D721Med (cell line): ENCODE results near the gene CTNNA2.

Experiments
- DNase-seq: peaks from one replicate; pipeline ENCODE4 v3.0.0; 2011; ENCODE audit warnings: low spot score; ENCODE audit not compliant: insufficient read length
- FAIRE-seq: peaks from 2 replicates; lab custom pipeline; 2011; peaks lifted over from hg19 to GRCh38; lab: Jason Lieb, UNC
- TF ChIP-seq, protein P1 (sequence below): IDR thresholded peaks from 2 replicates; pipeline ENCODE4 v1.5.1; 2012; ENCODE audit warnings: mild to moderate bottlenecking, control low read depth; ENCODE audit not compliant: insufficient read depth; ENCODE audit errors: missing control alignments

CTNNA2 gene

DNA sequence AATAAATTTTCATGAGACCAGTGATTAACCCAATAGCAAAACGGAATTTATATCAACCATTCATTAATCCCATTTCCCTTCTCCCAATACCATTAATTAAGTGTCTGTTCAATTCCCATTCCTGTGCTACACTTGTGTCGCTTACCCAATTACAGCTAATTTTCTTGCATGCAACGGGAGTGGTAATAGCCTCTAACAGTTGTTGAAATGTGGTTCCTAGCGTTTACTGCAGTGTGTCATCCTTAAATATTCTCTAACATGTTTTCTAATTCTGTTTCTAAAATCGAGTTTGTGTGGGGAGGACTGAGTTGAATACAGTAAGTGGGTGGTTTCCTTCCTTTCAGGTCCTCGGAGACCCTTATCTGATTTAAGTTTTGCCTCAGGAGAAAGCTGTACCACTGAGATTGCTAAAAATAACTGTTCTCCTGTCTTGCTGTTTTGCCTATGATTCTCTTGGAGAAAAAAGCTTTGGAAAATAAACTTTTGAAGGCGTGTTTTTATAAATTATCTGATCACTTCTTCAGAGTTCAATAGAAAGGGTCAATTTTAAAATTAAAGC is 851.0 kb downstream of the CTNNA2 start:
- FAIRE-seq (no peak), DNase-seq (no peak)
- TF ChIP-seq, protein P1, sequence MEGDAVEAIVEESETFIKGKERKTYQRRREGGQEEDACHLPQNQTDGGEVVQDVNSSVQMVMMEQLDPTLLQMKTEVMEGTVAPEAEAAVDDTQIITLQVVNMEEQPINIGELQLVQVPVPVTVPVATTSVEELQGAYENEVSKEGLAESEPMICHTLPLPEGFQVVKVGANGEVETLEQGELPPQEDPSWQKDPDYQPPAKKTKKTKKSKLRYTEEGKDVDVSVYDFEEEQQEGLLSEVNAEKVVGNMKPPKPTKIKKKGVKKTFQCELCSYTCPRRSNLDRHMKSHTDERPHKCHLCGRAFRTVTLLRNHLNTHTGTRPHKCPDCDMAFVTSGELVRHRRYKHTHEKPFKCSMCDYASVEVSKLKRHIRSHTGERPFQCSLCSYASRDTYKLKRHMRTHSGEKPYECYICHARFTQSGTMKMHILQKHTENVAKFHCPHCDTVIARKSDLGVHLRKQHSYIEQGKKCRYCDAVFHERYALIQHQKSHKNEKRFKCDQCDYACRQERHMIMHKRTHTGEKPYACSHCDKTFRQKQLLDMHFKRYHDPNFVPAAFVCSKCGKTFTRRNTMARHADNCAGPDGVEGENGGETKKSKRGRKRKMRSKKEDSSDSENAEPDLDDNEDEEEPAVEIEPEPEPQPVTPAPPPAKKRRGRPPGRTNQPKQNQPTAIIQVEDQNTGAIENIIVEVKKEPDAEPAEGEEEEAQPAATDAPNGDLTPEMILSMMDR, result no peak

DNA sequence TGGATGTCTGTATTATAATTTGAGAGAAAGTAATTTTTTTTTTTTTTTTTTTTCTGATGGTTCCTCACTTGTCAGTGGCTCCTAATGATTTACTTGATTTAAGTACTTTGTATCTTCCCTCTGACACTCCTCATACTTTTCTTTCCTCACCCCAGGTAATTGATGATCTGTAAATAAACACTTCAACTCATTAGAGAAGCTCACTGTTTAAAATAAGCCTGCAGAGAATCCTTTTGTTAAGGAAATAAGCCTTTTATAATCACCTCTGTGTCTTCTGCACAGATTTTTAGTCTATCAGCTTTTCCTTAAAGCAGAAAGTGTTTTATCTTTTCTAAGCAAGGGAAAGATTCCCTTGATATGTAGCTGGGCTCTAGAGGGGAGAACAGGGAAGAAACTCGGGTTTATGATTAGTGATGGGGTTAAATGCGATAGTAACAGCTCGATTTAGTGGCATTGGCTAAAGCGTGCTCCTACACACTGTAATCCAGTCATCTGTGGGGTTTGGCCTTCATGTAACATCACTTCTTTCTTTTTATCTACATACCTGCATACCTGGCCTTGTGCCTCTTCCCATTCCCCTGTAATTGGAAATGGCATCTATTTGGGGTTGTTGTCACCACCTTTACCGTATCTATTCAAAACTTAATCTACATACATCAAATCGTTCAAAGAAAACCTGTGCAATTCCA is 851.8 kb downstream of the CTNNA2 start:
- DNase-seq (no peak), FAIRE-seq (peak; percentile 77)
- TF ChIP-seq, protein P1, result no peak

DNA sequence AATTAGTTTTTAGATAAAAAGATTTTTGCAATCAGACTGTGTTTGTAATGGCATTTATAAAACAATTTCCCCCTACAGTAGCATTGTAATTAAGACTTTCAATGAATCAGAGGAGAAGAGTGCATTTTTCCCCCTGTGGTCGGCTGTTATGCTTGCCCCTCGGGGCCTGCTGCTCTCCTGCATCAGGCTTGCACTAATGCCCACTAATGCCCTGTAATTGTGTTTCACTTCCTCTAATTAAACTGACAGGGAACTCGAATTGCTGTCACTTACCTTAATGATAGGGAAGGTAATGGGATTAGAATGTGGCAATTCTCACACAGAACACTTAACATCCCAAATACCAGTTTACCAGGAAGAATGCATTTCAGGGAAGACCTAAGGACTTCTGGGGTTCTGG is 852.9 kb downstream of the CTNNA2 start:
- TF ChIP-seq, protein P1, result no peak
- DNase-seq, result peak; percentile 21
- peak; percentile 94 for FAIRE-seq

DNA sequence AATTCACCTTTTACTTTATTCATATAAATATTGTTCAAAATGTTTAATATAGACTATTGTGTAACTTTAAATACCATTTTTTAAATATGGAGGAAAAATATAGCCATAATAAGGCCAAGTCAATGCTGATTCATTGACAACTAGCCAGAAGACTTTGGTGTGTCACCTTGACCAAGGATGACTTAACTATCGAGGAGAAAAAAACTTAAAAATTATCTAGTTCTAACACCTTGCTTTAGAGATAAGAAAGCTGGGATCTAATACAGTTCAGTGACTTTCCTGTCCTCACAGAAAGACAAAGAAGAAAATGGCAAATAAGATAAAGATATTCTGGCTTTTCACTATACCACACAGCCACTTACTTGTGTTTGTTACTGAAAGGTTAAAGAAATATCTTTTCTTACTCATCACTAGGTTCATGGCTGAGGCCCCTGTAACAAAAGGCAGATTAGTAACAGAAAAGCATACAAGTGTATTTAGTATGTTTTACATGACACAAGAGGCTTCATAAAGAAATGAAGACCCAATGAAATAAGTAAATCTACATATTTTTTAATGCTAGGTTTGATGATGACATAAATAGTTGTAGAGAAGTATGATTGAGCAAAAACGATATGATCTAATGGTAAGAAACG is 857.6 kb downstream of the CTNNA2 start:
- no peak for DNase-seq
- TF ChIP-seq, protein P1, result no peak
- no peak for FAIRE-seq

DNA sequence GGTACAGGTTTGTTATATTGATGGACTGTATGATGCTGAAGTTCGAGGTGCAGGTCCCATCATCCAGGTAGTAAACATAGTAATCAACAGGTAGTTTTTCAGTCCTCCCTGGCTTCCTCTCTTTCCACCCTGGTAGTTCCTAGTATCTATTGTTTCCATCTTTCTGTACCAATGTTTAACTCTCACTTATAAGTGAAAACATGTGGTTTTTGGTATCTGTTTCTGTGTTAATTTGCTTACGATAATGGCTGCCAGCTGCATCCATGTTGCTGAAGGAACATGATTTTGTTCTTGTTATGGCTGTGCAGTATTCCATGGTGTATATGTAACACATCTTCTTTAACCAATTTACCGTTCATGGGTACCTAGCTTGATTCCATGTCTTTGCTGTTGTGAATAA is 861.3 kb downstream of the CTNNA2 start:
- DNase-seq (no peak), FAIRE-seq (no peak)
- TF ChIP-seq, protein P1, result no peak

DNA sequence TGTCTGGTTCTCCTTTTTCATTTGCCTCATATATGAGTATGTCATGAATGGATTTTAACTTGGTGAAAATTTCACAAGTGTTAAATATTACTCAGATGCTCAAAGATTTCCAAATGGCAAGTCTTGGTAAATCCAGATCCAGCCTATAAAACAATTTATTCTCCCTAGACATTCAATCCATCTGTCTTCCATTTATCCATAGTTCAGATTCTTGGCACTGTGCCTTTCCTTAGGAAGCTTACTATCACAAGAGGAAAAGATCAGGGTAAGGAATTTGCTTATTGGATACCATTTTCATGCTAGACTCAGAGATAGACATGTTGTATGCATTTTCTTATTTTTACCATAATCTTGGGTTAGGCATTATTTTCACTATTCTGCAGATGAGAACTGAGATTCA is 864.2 kb downstream of the CTNNA2 start:
- TF ChIP-seq, protein P1, result no peak
- DNase-seq (no peak), FAIRE-seq (no peak)

DNA sequence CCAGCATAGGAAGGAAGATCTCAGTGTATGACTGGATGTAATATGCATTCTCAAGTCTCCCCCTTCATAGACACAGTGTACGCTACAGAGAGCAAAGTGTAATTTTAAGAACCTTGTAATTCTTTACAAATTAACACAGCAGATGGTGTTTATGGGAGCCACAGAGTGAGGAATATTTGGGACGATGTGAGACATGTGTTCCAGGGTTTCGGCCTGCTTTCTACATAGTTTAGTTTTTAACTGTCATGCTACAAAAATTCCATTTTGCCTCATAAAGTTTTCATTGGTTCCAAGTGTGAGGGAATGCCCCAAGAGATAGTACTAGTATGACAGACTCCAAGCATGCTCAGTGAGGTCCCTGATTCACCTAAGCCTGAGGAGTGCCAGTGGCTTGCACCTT is 867.9 kb downstream of the CTNNA2 start:
- DNase-seq (no peak), FAIRE-seq (no peak)
- TF ChIP-seq, protein P1, result no peak
